Mesothelial cell of epicardium (in vitro differentiated cells): ENCODE measurements around the gene TRAF2. TPM values are rescaled to one million over a fixed set of nuclear protein-coding genes. Genes with fewer than 3 reads are reported as not detected.
A peak's percentile ranks its signal among the peaks of the same experiment; 100 is the strongest.

ENCODE experiments used
- DNase-seq, 2 experiments: peaks; one replicate each; pipeline ENCODE4 v3.0.0; 2021; ENCODE audit warnings: low spot score in 2 of 2; ENCODE audit not compliant: unreplicated experiment in 2 of 2
- H3K27ac Mint-ChIP-seq: 2 replicates; pipeline ENCODE4 v1.8.0; 2021; ENCODE audit warnings: mixed read lengths
- H3K27me3 Mint-ChIP-seq: 2 replicates; pipeline ENCODE4 v1.8.0; 2021; ENCODE audit warnings: low read depth, mixed read lengths
- H3K36me3 Mint-ChIP-seq: 2 replicates; pipeline ENCODE4 v1.8.0; 2021; ENCODE audit warnings: mixed read lengths
- H3K4me1 Mint-ChIP-seq: 2 replicates; pipeline ENCODE4 v1.8.0; 2021; ENCODE audit warnings: mixed read lengths
- H3K4me3 Mint-ChIP-seq: 2 replicates; pipeline ENCODE4 v1.8.0; 2021; ENCODE audit warnings: mild to moderate bottlenecking, moderate library complexity, mixed read lengths
- H3K9me3 Mint-ChIP-seq: 2 replicates; pipeline ENCODE4 v1.8.0; 2021; ENCODE audit warnings: mixed read lengths
- CTCF ChIP-seq: fragments of 200-600 bp; sonication (generic); IDR thresholded peaks from one replicate; pipeline ENCODE4 v1.5.0; 2021; ENCODE audit warnings: antibody characterized with exemption; ENCODE audit not compliant: unreplicated experiment
- total RNA-seq: library from RNA; stranded (reverse); gene quantifications from 3 replicates; pipeline ENCODE4 v1.2.1, GENCODE V29; 2021

Gene TRAF2
- total RNA-seq, 1 donor from 2014 or later, result 17.4 TPM

GRCh38 chr9:136960212-136960937 lies 74.1 kb downstream of the TRAF2 start:
- Mint-ChIP-seq H3K4me1 (peaks cover 6% of the 10 kb centered on the region), H3K36me3 (no peaks in the 10 kb centered on the region), H3K27ac (no peak overlapping the region), H3K9me3 (peaks cover 8% of the 10 kb centered on the region), H3K27me3 (no peaks in the 10 kb centered on the region), H3K4me3 (no peak overlapping the region)
- TF ChIP-seq CTCF, result no peak
- no peak for DNase-seq

GRCh38 chr9:136960938-136961275 lies 74.6 kb downstream of the TRAF2 start:
- H3K9me3 Mint-ChIP-seq, result peaks cover 8% of the 10 kb centered on the region
- H3K27me3 Mint-ChIP-seq, result peaks cover 3% of the 10 kb centered on the region
- no peak for TF ChIP-seq CTCF
- peaks cover 6% of the 10 kb centered on the region for H3K4me1 Mint-ChIP-seq
- H3K27ac Mint-ChIP-seq, result no peak overlapping the region
- no peak for DNase-seq
- no peak overlapping the region for H3K4me3 Mint-ChIP-seq
- no peaks in the 10 kb centered on the region for H3K36me3 Mint-ChIP-seq

GRCh38 chr9:136961279-136962065 lies 75.2 kb downstream of the TRAF2 start:
- H3K4me1 Mint-ChIP-seq, result peaks cover 6% of the 10 kb centered on the region
- H3K4me3 Mint-ChIP-seq, result no peak overlapping the region
- peaks cover 4% of the 10 kb centered on the region for H3K9me3 Mint-ChIP-seq
- H3K27ac Mint-ChIP-seq, result no peak overlapping the region
- H3K36me3 Mint-ChIP-seq, result no peaks in the 10 kb centered on the region
- TF ChIP-seq CTCF, result no peak
- peaks cover 3% of the 10 kb centered on the region for H3K27me3 Mint-ChIP-seq
- no peak for DNase-seq

- no peaks in the 10 kb centered on the region for H3K36me3 Mint-ChIP-seq
- no peak for DNase-seq
- H3K27ac Mint-ChIP-seq, result no peak overlapping the region
- no peaks in the 10 kb centered on the region for H3K9me3 Mint-ChIP-seq
- no peak overlapping the region for H3K4me3 Mint-ChIP-seq
- peaks cover 6% of the 10 kb centered on the region for H3K4me1 Mint-ChIP-seq
- H3K27me3 Mint-ChIP-seq, result peaks cover 3% of the 10 kb centered on the region
- TF ChIP-seq CTCF, result no peak
Measured at GRCh38 chr9:136962163-136962562, 75.8 kb downstream of the TRAF2 start.

- no peaks in the 10 kb centered on the region for H3K9me3 Mint-ChIP-seq
- no peak for DNase-seq
- peaks cover 6% of the 10 kb centered on the region for H3K4me1 Mint-ChIP-seq
- no peak for TF ChIP-seq CTCF
- no peak overlapping the region for H3K4me3 Mint-ChIP-seq
- H3K27me3 Mint-ChIP-seq, result peaks cover 3% of the 10 kb centered on the region
- H3K36me3 Mint-ChIP-seq, result no peaks in the 10 kb centered on the region
- H3K27ac Mint-ChIP-seq, result peak overlapping the region; percentile 50
Measured at GRCh38 chr9:136962701-136963248, 76.5 kb downstream of the TRAF2 start.
